K562 (cell line): ENCODE measurements around the gene TIA1. TPM values are rescaled to one million over a fixed set of nuclear protein-coding genes. Genes with fewer than 3 reads are reported as not detected.

Experiments used
- ID3 ChIP-seq, 2 experiments: fragments of 250-450 bp in 1 of 2; fragments of 450-650 bp in 1 of 2; sonication (Bioruptor Pico) in 1 of 2; IDR thresholded peaks; 2 replicates each; pipeline versions ENCODE4 v1.6.1 to v1.8.0; 2016 to 2021; ENCODE audit warnings: mild to moderate bottlenecking in 2 of 2, moderate library complexity in 2 of 2, missing compliant biosample characterization in 1 of 2, missing genetic modification characterization in 1 of 2
- NR4A1 ChIP-seq, 2 experiments: fragments of 250-450 bp in 1 of 2; fragments of 450-650 bp in 1 of 2; sonication (Bioruptor Pico) in 1 of 2; IDR thresholded peaks; 2 replicates each; pipeline versions ENCODE4 v1.4.0 to v1.6.1; 2016 to 2020; ENCODE audit warnings: mild to moderate bottlenecking in 2 of 2, missing compliant biosample characterization in 1 of 2, missing genetic modification characterization in 1 of 2, moderate library complexity in 1 of 2
- PRDM10 ChIP-seq: fragments of 450-650 bp; IDR thresholded peaks from 2 replicates; pipeline ENCODE4 v1.6.1; 2018; ENCODE audit not compliant: partially characterized antibody
- TCF15 ChIP-seq: fragments of 250-450 bp; sonication (Bioruptor Pico); IDR thresholded peaks from 2 replicates; pipeline ENCODE4 v1.8.0; 2022; ENCODE audit warnings: moderate library complexity, mild to moderate bottlenecking, inconsistent platforms
- YY1 ChIP-seq, 3 experiments: IDR thresholded peaks; 2 replicates each; pipeline ENCODE4 v1.6.1; 2011; ENCODE audit warnings: low read length in 2 of 3, mild to moderate bottlenecking in 2 of 3, moderate library complexity in 2 of 3, borderline replicate concordance in 1 of 3, control low read depth in 1 of 3, low read depth in 1 of 3; ENCODE audit not compliant: insufficient read depth in 3 of 3, insufficient replicate concordance in 2 of 3, control insufficient read depth in 1 of 3, insufficient read length in 1 of 3; ENCODE audit errors: extremely low read depth in 1 of 3
- ZNF449 ChIP-seq: fragments of 250-450 bp; sonication (Bioruptor Pico); IDR thresholded peaks from 2 replicates; pipeline ENCODE4 v1.8.0; 2022; ENCODE audit warnings: moderate library complexity, mild to moderate bottlenecking, inconsistent platforms
- ZNF644 ChIP-seq: fragments of 200-800 bp; sonication (Bioruptor generic); IDR thresholded peaks from 2 replicates; pipeline ENCODE4 v1.6.1; 2016; ENCODE audit warnings: low read depth, missing genetic modification characterization, missing compliant biosample characterization
- polyA plus RNA-seq, 8 experiments: library from polyadenylated mRNA; depleted of rRNA in 4 of 8; stranded (reverse) in 5 of 8; unstranded in 3 of 8; fragments of >200 nt; fragmentation: Nextera tagmentation in 2 of 8; fragmentation: Illumina TruSeq in 1 of 8; extraction: Ambion mirVana in 2 of 8; extraction: Trizol in 1 of 8; gene quantifications; 2 replicates each; pipeline versions ENCODE4 v1.2.1 to v1.2.3, GENCODE V29; 2011 to 2014; ENCODE audit warnings: inconsistent platforms in 1 of 8, missing spikeins in 1 of 8
- total RNA-seq, 7 experiments: library from RNA; depleted of rRNA in 6 of 7; stranded (reverse); fragments of >200 nt in 6 of 7; fragmentation: Illumina TruSeq in 2 of 7; extraction: Trizol in 2 of 7; gene quantifications; 2 replicates each; pipeline versions ENCODE4 v1.2.1 to v1.2.3, GENCODE V29; 2011 to 2021; ENCODE audit warnings: low replicate concordance in 1 of 7

The TIA1 gene
- total and polyA plus RNA-seq, 9 of the 15 experiments (the other 6 are each of a cell fraction or from before 2014, with no cell fraction given), result 25.3 to 129 (median 79.6) TPM

- TF ChIP-seq TCF15, result 0 out of 2 replicates have a peak, but pooled peaks have one; percentile 37
- no peak for TF ChIP-seq ID3 (CRISPR knock-in tag; IDR thresholded peaks at IDR 0.05)
- TF ChIP-seq ID3 (tag; IDR thresholded peaks at IDR 0.05), result peak; percentile 72
- no peak for TF ChIP-seq ZNF449 (CRISPR knock-in tag)
- 0 out of 2 replicates have a peak, but pooled peaks have one; percentile 40 for TF ChIP-seq ZNF644 (tag)
- TF ChIP-seq NR4A1 (CRISPR knock-in tag; IDR thresholded peaks at IDR 0.05), result no peak
- peak; percentile 87 for TF ChIP-seq NR4A1 (tag; IDR thresholded peaks at IDR 0.05)
- TF ChIP-seq PRDM10, result peak; percentile 55
- peak in 1 of 3 experiments; percentile 11 for TF ChIP-seq YY1 (IDR thresholded peaks at IDR 0.05; ENCODE audit: borderline replicate concordance in 1 of 3, control insufficient read depth in 1 of 3, extremely low read depth in 1 of 3, insufficient read depth in 3 of 3, insufficient read length in 1 of 3, insufficient replicate concordance in 2 of 3, low read depth in 1 of 3, low read length in 2 of 3)
Measured at GRCh38 chr2:70255637-70256314, 7.3 kb upstream of the TIA1 start (continued).
